Prostate gland (tissue), 2 donors: ENCODE results near the gene P2RY6. TPM values are rescaled to one million over a fixed set of nuclear protein-coding genes. Genes with fewer than 3 reads are reported as not detected.
A peak's percentile ranks its signal among the peaks of the same experiment; 100 is the strongest.

Source experiments
- DNase-seq: peaks from one replicate; pipeline ENCODE4 v3.0.0-alpha.2; 2019; ENCODE audit warnings: low spot score
- H3K27ac ChIP-seq, 2 donors: fragments of 200-600 bp; sonication (generic); 2 replicates each; pipeline ENCODE4 v1.5.1; 2017 to 2019
- H3K27me3 ChIP-seq: fragments of 200-600 bp; sonication (generic); replicated peaks from 2 replicates; pipeline ENCODE4 v1.5.1; 2019; ENCODE audit not compliant: insufficient read depth
- H3K36me3 ChIP-seq, 2 donors: fragments of 200-600 bp; sonication (generic); 1 replicate in 1 of 2; 2 replicates in 1 of 2; pipeline versions ENCODE4 v1.5.1 to v1.8.1; 2017 to 2019
- H3K4me1 ChIP-seq: fragments of 200-600 bp; sonication (generic); replicated peaks from 2 replicates; pipeline ENCODE4 v1.5.1; 2019
- H3K4me3 ChIP-seq, 2 donors: fragments of 200-600 bp; sonication (generic); 2 replicates each; pipeline ENCODE4 v1.5.1; 2017 to 2019
- H3K9me3 ChIP-seq: fragments of 200-600 bp; sonication (generic); 2 replicates; pipeline ENCODE4 v1.5.1; 2017
- POLR2A ChIP-seq: fragments of 450-650 bp; IDR thresholded peaks from one replicate; pipeline ENCODE4 v1.6.1; 2016; ENCODE audit warnings: antibody characterized with exemption, mild to moderate bottlenecking
- POLR2AphosphoS5 ChIP-seq: sonication (generic); formaldehyde crosslinking; IDR thresholded peaks from one replicate; pipeline ENCODE4 v1.6.1; 2017; ENCODE audit warnings: antibody characterized with exemption
- WGBS: methylation state at CpG from one replicate; pipeline ENCODE4 v1.1.5; 2018; 5-methylcytosine and 5-hydroxymethylcytosine counted together
- intact Hi-C: fragments of 100-400 bp; cut with DNase I; formaldehyde crosslinking; loops from one replicate; pipeline ENCODE4 v1.14.2; 2022
- total RNA-seq, 2 donors: library from RNA; depleted of rRNA; stranded (reverse); fragments of >200 nt; gene quantifications; one replicate each; pipeline ENCODE4 v1.1.0, GENCODE V29; 2016
- TF ChIP-seq, protein P1 (sequence below), 4 experiments: fragments of 200-600 bp in 2 of 4; fragments of 450-650 bp in 2 of 4; sonication (generic) in 2 of 4; IDR thresholded peaks; 1 replicate in 3 of 4; 2 replicates in 1 of 4; pipeline ENCODE4 v1.5.1; 2016 to 2019; ENCODE audit warnings: antibody characterized with exemption in 4 of 4, mild to moderate bottlenecking in 2 of 4, moderate library complexity in 2 of 4

P2RY6 gene
- total RNA-seq, 2 donors from 2014 or later = 0.64 to 3.5 TPM

DNA sequence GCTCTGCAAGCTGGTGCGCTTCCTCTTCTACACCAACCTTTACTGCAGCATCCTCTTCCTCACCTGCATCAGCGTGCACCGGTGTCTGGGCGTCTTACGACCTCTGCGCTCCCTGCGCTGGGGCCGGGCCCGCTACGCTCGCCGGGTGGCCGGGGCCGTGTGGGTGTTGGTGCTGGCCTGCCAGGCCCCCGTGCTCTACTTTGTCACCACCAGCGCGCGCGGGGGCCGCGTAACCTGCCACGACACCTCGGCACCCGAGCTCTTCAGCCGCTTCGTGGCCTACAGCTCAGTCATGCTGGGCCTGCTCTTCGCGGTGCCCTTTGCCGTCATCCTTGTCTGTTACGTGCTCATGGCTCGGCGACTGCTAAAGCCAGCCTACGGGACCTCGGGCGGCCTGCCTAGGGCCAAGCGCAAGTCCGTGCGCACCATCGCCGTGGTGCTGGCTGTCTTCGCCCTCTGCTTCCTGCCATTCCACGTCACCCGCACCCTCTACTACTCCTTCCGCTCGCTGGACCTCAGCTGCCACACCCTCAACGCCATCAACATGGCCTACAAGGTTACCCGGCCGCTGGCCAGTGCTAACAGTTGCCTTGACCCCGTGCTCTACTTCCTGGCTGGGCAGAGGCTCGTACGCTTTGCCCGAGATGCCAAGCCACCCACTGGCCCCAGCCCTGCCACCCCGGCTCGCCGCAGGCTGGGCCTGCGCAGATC is 37.5 kb upstream of the P2RY6 start:
- TF ChIP-seq POLR2A (no peak), POLR2AphosphoS5 (no peak)
- TF ChIP-seq, protein P1, sequence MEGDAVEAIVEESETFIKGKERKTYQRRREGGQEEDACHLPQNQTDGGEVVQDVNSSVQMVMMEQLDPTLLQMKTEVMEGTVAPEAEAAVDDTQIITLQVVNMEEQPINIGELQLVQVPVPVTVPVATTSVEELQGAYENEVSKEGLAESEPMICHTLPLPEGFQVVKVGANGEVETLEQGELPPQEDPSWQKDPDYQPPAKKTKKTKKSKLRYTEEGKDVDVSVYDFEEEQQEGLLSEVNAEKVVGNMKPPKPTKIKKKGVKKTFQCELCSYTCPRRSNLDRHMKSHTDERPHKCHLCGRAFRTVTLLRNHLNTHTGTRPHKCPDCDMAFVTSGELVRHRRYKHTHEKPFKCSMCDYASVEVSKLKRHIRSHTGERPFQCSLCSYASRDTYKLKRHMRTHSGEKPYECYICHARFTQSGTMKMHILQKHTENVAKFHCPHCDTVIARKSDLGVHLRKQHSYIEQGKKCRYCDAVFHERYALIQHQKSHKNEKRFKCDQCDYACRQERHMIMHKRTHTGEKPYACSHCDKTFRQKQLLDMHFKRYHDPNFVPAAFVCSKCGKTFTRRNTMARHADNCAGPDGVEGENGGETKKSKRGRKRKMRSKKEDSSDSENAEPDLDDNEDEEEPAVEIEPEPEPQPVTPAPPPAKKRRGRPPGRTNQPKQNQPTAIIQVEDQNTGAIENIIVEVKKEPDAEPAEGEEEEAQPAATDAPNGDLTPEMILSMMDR (IDR thresholded peaks at IDR 0.05) = no peak
- 95% methylated on average over 56 of the region's 56 CpGs for WGBS
- no peak for DNase-seq
- no peak overlapping the region for H3K4me3 ChIP-seq
- intact Hi-C loops = no loop called here
- H3K27ac ChIP-seq = no peak overlapping the region
- H3K36me3 ChIP-seq = no peaks in the 10 kb centered on the region
- no peaks in the 10 kb centered on the region for H3K27me3 ChIP-seq
- no peaks in the 10 kb centered on the region for H3K9me3 ChIP-seq
- H3K4me1 ChIP-seq = no peaks in the 10 kb centered on the region

DNA sequence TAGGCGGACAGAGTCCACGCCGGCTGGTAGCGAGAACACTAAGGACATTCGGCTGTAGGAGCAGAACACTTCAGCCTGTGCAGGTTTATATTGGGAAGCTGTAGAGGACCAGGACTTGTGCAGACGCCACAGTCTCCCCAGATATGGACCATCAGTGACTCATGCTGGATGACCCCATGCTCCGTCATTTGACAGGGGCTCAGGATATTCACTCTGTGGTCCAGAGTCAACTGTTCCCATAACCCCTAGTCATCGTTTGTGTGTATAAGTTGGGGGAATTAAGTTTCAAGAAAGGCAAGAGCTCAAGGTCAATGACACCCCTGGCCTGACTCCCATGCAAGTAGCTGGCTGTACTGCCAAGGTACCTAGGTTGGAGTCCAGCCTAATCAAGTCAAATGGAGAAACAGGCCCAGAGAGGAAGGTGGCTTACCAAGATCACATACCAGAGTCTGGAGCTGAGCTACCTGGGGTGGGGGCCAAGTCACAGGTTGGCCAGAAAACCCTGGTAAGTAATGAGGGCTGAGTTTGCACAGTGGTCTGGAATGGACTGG is 36.8 kb upstream of the P2RY6 start:
- WGBS = 90% methylated on average over 8 of the region's 8 CpGs
- no peaks in the 10 kb centered on the region for H3K4me1 ChIP-seq
- no peaks in the 10 kb centered on the region for H3K36me3 ChIP-seq
- H3K27ac ChIP-seq = no peak overlapping the region
- no peaks in the 10 kb centered on the region for H3K27me3 ChIP-seq
- no peak for DNase-seq
- H3K4me3 ChIP-seq = no peak overlapping the region
- no peaks in the 10 kb centered on the region for H3K9me3 ChIP-seq
- intact Hi-C loops = no loop called here
- TF ChIP-seq, protein P1 (IDR thresholded peaks at IDR 0.05) = no peak
- no peak for TF ChIP-seq POLR2AphosphoS5
- TF ChIP-seq POLR2A = no peak

DNA sequence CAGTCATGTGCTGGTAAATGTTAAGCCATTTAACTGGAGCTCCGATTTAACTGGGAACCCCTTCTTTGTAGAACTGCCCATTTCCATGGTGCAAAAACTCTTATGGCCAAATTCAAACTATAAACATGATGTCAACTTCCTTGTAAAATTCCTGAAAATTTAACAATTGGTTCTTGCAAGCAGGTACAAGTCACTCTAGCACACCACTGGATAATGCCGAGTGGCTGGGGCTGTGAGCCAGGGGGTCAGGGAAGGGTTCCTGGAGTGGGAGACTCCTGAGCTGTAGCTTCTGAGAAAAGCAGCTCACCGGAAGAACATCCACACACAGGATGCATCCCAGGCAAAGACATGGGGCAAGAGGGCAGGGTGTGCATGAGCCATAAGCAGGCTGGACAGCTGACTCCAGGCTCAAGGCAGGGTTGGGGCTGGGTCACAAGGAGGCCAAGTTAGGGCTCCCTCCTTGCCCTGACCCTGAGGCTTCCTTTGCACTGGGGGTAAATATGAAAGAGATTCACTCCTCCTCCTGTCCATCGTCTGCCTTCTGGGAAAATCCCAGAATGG is 35.9 kb upstream of the P2RY6 start:
- DNase-seq = peak; percentile 34
- Histone ChIP-seq H3K4me1 (no peaks in the 10 kb centered on the region), H3K27me3 (no peaks in the 10 kb centered on the region), H3K9me3 (no peaks in the 10 kb centered on the region), H3K27ac (peak overlapping the region in 1 of 2 donors; percentile 5), H3K4me3 (no peak overlapping the region), H3K36me3 (no peaks in the 10 kb centered on the region)
- 58% methylated on average over 4 of the region's 4 CpGs for WGBS
- intact Hi-C loops = no loop called here
- TF ChIP-seq, protein P1 (IDR thresholded peaks at IDR 0.05) = no peak
- TF ChIP-seq POLR2AphosphoS5 (peak; percentile 59), POLR2A (no peak)

DNA sequence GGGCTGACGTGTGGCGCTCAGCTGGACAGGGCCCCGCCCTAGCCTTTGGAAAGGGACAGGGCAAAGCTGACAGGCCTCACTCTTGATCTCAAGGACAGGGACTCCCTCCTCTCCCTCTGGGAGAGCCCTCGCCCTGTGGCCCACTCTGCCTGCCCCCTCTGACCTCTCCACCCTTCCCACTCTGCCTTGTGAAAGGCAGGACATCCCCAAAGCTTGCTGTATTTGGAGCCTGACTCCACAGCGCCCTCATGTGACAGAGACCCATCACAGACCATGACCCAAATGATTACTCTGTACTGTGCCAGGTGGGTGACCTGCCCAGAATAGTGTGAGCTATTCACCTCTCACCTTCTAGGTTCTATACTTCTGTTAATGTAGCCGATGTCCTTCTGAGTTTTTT is 35.3 kb upstream of the P2RY6 start:
- DNase-seq = no peak

More for the DNA sequence above, 35.3 kb upstream of the P2RY6 start:
- no peak overlapping the region for H3K4me3 ChIP-seq
- intact Hi-C loops = no loop called here
- H3K36me3 ChIP-seq = no peaks in the 10 kb centered on the region
- H3K27ac ChIP-seq = peak overlapping the region in 1 of 2 donors; percentile 5
- TF ChIP-seq POLR2AphosphoS5 = no peak
- TF ChIP-seq, protein P1 (IDR thresholded peaks at IDR 0.05) = peak in 2 of 4 experiments; percentile 37 to 63
- no peaks in the 10 kb centered on the region for H3K4me1 ChIP-seq
- no peaks in the 10 kb centered on the region for H3K9me3 ChIP-seq
- no peaks in the 10 kb centered on the region for H3K27me3 ChIP-seq
- WGBS = 67% methylated on average over 6 of the region's 6 CpGs
